Measurements from ENCODE around the gene PRR33.

DNA sequence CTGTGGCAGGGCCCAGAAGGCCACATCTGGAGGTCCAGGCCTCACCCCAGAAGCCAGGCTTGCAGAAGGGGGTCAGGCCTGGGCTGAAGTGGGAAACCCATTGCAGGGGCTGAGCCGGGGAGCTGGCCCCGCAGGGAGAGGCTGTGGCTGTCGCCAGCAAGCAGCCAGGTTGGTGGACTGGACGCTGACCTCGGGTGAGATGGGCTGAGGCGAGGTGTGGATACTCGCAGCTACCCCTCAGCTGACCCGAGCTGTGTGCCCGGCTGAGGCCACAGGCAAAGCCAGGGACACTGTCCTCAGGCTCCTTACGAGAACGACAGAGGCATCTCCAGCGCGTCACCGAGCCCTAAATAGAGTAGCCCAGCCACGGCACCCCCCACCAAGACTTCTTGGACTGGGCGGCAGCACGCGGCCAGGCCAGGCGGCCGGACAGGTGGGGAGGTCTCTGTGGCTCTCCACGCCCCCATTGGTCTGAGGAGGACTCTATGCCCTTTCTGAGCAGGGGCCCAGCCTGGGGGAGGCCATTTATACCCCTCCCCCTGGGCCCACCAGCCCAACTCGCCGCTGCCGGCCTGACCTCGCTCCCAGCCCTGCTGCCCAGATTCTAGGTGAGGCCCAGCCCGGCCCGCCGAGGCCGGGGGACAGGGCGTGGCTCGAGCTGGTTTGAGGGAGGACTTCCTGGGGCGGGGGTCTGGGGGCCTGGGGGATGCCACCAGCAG lies 53.1 kb downstream of the PRR33 start, which contains the start of gene TNNI2:
- TF ChIP-seq YY1 (IDR thresholded peaks at IDR 0.05; ENCODE audit: insufficient read depth, insufficient read length) (no peak), ZNF274 (IDR thresholded peaks at IDR 0.05; ENCODE audit: low read depth, low read length) (no peak)
